GM23338 (cell line): ENCODE results near the gene FASTK.

Experiments
- CREB1 ChIP-seq: fragments of 250-450 bp; sonication (Bioruptor Pico); IDR thresholded peaks from 2 replicates; pipeline ENCODE4 v1.5.0; 2020; ENCODE audit warnings: low read depth, mild to moderate bottlenecking, moderate library complexity
- CTCF ChIP-seq, 2 experiments: fragments of 200-600 bp in 1 of 2; sonication (generic) in 1 of 2; conservative IDR thresholded peaks; 2 replicates each; pipeline versions ENCODE4 v1.5.1 to v1.6.1; 2016 to 2017; ENCODE audit warnings: antibody characterized with exemption in 2 of 2, low read depth in 2 of 2, mild to moderate bottlenecking in 2 of 2, moderate library complexity in 1 of 2
- EZH2 ChIP-seq: fragments of 200-600 bp; sonication (generic); IDR thresholded peaks from one replicate; pipeline ENCODE4 v1.8.0; 2017; ENCODE audit warnings: antibody characterized with exemption, mild to moderate bottlenecking, low read depth; ENCODE audit not compliant: unreplicated experiment
- EZH2phosphoT487 ChIP-seq: fragments of 200-600 bp; sonication (generic); IDR thresholded peaks from one replicate; pipeline ENCODE4 v1.8.1; 2018; ENCODE audit warnings: antibody characterized with exemption; ENCODE audit not compliant: unreplicated experiment
- POLR2AphosphoS5 ChIP-seq: IDR thresholded peaks from 2 replicates; pipeline ENCODE4 v1.6.1; 2016; ENCODE audit warnings: antibody characterized with exemption, low read depth

GRCh38 chr7:151101621-151102396 is 21.2 kb upstream of the FASTK start:
- TF ChIP-seq POLR2AphosphoS5: no peak
- TF ChIP-seq EZH2: no peak
- no peak for TF ChIP-seq CTCF (conservative IDR thresholded peaks at IDR 0.05; ENCODE audit: low read depth in 2 of 2)
- no peak for TF ChIP-seq EZH2phosphoT487
- TF ChIP-seq CREB1 (CRISPR knock-in tag): no peak
